ENCODE measurements around the gene MUC2.

Gene MUC2

DNA sequence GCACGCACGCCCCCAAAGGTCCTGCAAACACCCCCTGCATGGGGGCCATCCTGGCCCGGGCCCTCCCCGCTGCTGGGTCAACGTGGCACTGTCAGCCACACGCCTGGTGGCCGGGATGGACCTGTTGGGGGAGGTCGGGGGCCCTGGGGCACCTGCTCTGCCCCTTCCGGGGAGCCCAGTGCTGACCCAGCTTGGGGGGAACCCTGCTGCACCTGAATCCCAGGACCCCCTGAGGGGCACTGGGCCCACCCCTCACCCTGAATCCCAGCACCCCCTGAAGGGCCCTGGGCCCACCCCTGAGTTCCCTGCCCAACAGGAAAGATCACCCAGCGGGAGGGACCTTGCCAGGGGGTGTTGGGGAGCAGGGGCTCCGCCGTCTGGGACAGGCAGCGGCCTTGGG is 37.7 kb upstream of the MUC2 start:
- DNase-seq (ENCODE audit: low read depth in 3 of 3): no peak

DNA sequence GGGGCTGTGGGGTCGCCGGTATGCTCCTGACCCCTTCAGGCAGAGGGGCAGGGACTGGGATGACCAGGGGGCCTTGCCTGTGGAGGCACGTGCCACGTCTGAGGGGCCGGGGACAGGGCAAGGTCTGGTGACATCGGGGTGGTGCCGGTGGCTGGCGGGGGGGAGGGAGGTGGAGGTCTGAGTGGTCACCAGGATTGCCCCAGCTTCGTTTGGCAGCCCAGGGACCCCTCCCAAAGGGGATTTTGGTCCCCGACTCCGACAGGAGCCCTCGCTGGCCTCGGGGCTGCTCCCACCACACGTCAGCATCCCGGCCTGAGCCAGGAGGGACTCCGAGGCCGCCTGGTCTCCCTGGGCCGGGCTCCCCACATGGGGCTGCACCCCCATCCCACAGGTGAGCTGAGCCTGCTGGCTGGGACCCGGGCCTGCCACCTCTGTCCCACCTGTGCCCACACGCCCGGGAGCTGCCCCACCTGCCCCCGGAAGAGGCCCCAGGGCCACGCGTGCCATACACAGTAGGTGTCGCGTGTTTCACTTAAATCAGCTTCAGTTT is 37.1 kb upstream of the MUC2 start:
- DNase-seq (ENCODE audit: low read depth in 3 of 3): no peak

- DNase-seq (ENCODE audit: low read depth in 3 of 3): no peak
These were observed 36.3 kb upstream of the MUC2 start for GRCh38 chr11:1038361-1038760.

DNA sequence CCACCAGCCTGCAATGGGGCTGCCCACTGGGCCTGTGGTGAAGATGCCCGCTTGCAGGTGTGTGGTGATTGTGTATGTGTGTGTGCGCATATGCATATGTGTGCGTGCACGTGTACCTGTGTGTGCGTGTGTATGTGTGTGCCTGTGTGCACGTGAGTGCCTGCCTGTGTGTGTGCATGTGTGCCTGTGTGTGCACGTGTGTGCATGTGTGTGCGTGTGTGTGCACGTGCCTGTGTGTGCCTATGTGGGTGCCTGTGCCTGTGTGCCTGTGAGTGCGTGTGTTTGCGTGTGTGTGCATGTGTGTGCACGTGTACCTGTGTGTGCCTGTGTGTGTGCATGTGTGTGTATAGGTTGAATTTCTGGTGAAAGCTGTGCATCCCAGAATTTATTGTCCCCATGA is 35.8 kb upstream of the MUC2 start:
- DNase-seq (ENCODE audit: low read depth in 3 of 3): no peak

DNA sequence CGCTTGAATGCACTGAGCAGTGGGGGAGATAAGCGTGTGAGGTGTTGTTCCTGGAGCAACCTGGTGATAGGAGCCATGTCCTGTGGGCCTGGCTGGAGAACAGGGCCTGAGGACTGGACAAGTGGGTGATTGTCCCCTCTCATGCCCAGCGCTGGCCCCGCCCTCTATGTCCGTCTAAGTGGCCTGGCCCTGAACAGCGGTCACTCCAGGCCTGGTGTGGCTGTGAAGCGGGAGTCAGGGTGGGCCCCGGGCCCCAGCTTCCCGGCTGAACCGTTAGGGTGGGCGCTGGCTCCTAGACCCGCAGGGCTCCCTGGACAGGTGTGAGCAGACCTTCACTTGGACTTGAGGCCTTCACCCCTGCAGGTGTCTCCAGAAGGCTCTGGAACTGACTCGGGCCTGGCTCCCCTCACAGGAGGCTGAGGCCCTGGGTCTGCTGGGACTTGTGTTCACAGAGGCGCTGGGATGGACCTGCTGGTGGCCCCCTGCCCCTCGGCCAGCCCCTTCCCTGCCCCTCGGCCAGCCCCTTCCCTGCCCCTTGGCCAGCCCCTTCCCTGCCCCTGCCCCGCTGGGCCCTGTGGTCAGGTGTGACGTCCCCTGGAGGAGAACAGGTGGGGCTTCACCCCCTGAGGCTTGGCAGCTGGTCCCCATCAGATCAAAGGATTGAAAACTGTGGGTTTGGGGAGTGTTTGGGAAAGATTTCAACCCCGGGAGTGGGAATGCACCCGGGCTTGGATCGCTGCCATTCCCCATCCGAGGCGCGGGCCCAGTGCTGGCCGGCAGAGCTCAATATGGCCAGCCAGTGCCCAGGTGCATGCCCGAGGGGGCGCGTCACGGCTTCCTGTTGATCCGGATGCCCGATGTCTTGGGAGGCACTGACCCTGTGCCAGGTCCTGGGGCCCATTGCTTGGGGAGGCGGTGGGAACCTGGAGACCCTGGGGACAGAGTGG is 34.9 kb upstream of the MUC2 start:
- DNase-seq (ENCODE audit: low read depth in 3 of 3): no peak

GRCh38 chr11:1040428-1041148 is 34.1 kb upstream of the MUC2 start:
- no peak for DNase-seq (ENCODE audit: low read depth in 3 of 3)

- DNase-seq (ENCODE audit: low read depth in 3 of 3): no peak
These were observed 33.6 kb upstream of the MUC2 start for GRCh38 chr11:1041149-1041467.

- DNase-seq (ENCODE audit: low read depth in 3 of 3): no peak
These were observed 33.2 kb upstream of the MUC2 start for GRCh38 chr11:1041471-1041870.

- DNase-seq (ENCODE audit: low read depth in 3 of 3): no peak
These were observed 32.6 kb upstream of the MUC2 start for GRCh38 chr11:1041936-1042608.

- DNase-seq (ENCODE audit: low read depth in 3 of 3): no peak
These were observed 31.8 kb upstream of the MUC2 start for GRCh38 chr11:1042626-1043562.

DNA sequence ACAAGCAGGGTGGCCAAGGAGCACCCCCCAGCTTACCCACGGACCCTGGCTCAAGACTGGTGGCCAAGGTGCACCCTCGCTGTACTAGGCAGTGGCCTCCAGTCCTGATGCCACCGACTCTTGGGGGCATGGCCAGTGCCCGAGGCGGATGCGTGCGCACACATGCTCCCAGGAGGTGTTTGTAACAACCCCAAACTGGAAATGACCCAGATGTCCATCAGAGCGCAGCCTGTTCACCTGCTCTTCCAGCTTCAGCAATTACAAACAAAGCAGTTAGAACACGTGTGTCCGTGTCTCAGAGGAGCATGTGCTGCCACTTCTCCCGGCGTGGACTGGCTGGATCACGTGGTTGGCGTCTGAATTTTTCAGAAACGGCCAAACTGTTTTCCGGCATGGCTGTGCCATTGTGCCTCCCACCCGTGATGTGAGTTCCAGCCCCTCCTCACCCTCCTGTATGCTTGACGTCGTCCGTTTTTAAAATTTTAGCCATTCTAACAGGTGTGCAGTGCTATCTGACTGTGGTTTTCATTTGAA is 31.0 kb upstream of the MUC2 start:
- no peak for DNase-seq (ENCODE audit: low read depth in 3 of 3)

GRCh38 chr11:1044160-1044559 is 30.5 kb upstream of the MUC2 start:
- no peak for DNase-seq (ENCODE audit: low read depth in 3 of 3)

DNA sequence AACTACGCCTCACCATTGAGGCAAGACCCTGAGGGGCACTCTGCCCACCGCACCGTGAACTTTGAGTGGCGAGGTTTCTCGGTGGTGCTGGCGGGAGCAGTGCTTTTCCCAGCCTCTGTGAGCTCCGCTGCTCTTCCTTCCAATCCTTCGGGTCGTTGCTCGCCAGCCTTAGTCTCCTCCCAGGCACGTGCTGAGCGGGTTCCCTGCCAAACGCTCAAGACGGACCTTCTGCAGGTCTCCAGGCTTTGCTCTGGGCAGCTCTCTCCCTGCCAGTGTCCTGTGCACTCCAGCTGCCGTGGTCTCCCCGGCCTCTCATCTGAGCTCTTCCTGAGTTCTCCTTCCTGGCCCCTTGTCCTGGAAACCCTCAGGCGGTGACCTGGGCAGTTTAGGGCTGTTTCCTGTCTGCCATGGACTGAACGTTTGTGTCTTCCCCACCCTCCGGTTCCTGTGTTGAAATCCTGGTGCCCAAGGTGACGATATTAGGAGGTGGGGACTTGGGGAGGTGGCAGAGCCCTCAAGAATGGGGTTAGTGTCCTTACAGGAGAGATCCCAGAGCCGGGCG is 27.0 kb upstream of the MUC2 start:
- no peak for DNase-seq (ENCODE audit: low read depth in 3 of 3)

DNA sequence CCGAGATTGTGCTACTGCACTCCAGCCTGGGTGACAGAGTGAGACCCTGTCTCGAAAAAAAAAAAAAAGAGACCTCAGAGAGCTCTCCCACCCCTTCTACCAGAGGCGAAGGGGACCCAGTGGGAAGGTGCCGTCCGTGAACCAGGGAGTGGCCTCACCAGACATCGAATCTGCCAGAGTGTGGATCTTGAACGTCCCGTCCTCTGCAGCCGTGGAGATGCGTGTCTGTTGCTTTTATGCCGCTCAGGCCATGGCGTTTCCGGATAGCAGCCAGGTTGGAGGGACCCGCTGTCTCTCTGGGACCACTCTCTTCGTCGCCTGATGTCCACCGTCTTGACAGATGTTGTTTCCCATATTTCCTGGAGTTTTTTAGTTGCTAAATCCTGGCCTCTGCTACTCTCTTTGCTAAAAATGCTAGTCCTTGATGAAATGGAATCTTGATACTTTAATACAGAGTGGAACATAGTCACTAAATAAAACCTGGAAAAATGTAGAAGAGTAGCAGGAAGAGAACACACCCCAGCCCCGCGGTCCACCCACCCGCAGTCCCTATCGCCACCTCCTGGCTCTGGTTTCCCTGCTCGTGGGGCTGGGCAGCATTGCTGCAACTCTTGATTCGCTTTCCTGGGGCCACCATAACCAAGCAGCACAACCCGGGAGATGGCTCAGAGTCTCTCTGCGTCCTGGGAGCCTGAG is 26.2 kb upstream of the MUC2 start:
- no peak for DNase-seq (ENCODE audit: low read depth in 3 of 3)

DNA sequence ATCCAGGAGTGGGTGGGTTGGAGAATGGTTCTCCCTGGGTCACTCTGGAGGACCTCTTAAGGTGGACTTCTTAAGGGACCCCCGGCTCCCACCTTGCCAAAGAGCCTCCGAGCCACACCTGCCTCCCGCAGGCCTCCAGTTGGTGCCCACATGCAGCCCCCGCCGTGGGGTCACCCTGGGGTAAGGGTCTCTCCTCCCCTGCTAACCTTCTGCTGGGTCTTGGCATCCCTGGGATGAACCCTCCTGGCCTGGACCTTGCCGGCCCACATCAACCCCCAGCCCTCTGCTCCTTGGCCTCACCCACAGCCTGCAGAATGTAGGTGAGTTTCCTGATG is 25.6 kb upstream of the MUC2 start:
- DNase-seq (ENCODE audit: low read depth in 3 of 3): no peak

- no peak for DNase-seq (ENCODE audit: low read depth in 3 of 3)
These were observed 25.2 kb upstream of the MUC2 start for GRCh38 chr11:1049431-1049891.

- DNase-seq (ENCODE audit: low read depth in 3 of 3): no peak
These were observed 24.6 kb upstream of the MUC2 start for GRCh38 chr11:1049911-1050580.

GRCh38 chr11:1050581-1051355 is 23.9 kb upstream of the MUC2 start:
- DNase-seq (ENCODE audit: low read depth in 3 of 3): peak; percentile 49 to 60 (median 57)
